Neural cell (in vitro differentiated cells): Measurements from ENCODE around the gene UBAP1L. TPM values are rescaled to one million over a fixed set of nuclear protein-coding genes. Genes with fewer than 3 reads are reported as not detected.

Experiments used
- H2AFZ ChIP-seq: fragments of 200-600, 300-800 bp; sonication (generic), shearing (Covaris generic); 2 replicates; pipeline ENCODE4 v1.6.0; 2014; ENCODE audit warnings: low read depth, mild to moderate bottlenecking, antibody characterized with exemption, low read length, moderate library complexity
- H3F3A ChIP-seq: fragments of 200-600 bp; shearing (Covaris generic); 2 replicates; pipeline ENCODE4 v1.6.1; 2016; ENCODE audit warnings: mild to moderate bottlenecking, moderate library complexity, mixed read lengths, antibody characterized with exemption, low read length; ENCODE audit not compliant: insufficient read depth, poor library complexity, severe bottlenecking
- H3K27ac ChIP-seq: fragments of 200-600, 300-800 bp; sonication (generic), shearing (Covaris generic); 2 replicates; pipeline ENCODE4 v1.5.1; 2014; ENCODE audit warnings: mild to moderate bottlenecking, low read length, moderate library complexity
- H3K27me3 ChIP-seq: fragments of 300-800, 200-600 bp; sonication (generic), shearing (Covaris generic); 2 replicates; pipeline ENCODE4 v1.6.0; 2014; ENCODE audit warnings: mild to moderate bottlenecking, low read depth, low read length, moderate library complexity; ENCODE audit not compliant: insufficient read depth
- H3K36me3 ChIP-seq: fragments of 300-800, 200-600 bp; sonication (generic), shearing (Covaris generic); 2 replicates; pipeline ENCODE4 v1.5.1; 2014; ENCODE audit warnings: mild to moderate bottlenecking, antibody characterized with exemption, low read length, moderate library complexity; ENCODE audit not compliant: insufficient read depth
- H3K4me2 ChIP-seq: fragments of 300-800, 200-600 bp; sonication (generic), shearing (Covaris generic); 2 replicates; pipeline ENCODE4 v1.6.0; 2014; ENCODE audit warnings: mild to moderate bottlenecking, low read length
- H3K4me3 ChIP-seq: fragments of 300-800, 200-600 bp; sonication (generic), shearing (Covaris generic); 2 replicates; pipeline ENCODE4 v1.5.1; 2014; ENCODE audit warnings: mild to moderate bottlenecking, low read length, moderate library complexity
- H3K79me2 ChIP-seq: fragments of 200-600 bp; shearing (Covaris generic); replicated peaks from 2 replicates; pipeline ENCODE4 v1.6.0; 2014; ENCODE audit warnings: mild to moderate bottlenecking, low read length, moderate library complexity; ENCODE audit not compliant: insufficient read depth
- H3K9ac ChIP-seq: fragments of 300-800, 200-600 bp; sonication (generic), shearing (Covaris generic); 2 replicates; pipeline ENCODE4 v1.6.1; 2016; ENCODE audit warnings: mild to moderate bottlenecking, low read length, mixed read lengths
- H3K9me2 ChIP-seq: fragments of 200-600 bp; shearing (Covaris generic); 2 replicates; pipeline ENCODE4 v1.6.1; 2016; ENCODE audit warnings: mild to moderate bottlenecking, low read length, mixed read lengths; ENCODE audit not compliant: insufficient read depth
- H3K9me3 ChIP-seq: fragments of 200-600, 300-800 bp; sonication (generic), shearing (Covaris generic); 2 replicates; pipeline ENCODE4 v1.6.1; 2016; ENCODE audit warnings: mild to moderate bottlenecking, mixed run types, low read length, moderate library complexity, mixed read lengths
- H4K20me1 ChIP-seq: fragments of 200-600 bp; shearing (Covaris generic); 2 replicates; pipeline ENCODE4 v1.6.1; 2016; ENCODE audit warnings: mild to moderate bottlenecking, mixed run types; ENCODE audit not compliant: insufficient read depth
- CTCF ChIP-seq: fragments of 450-650 bp; IDR thresholded peaks from 2 replicates; pipeline ENCODE4 v1.5.1; 2014; ENCODE audit warnings: antibody characterized with exemption, mild to moderate bottlenecking, moderate library complexity; ENCODE audit not compliant: poor library complexity, severe bottlenecking
- EP300 ChIP-seq: fragments of 450-650 bp; conservative IDR thresholded peaks from 2 replicates; pipeline ENCODE4 v1.6.1; 2014; ENCODE audit warnings: antibody characterized with exemption, mild to moderate bottlenecking, moderate library complexity; ENCODE audit not compliant: poor library complexity, severe bottlenecking
- EZH2 ChIP-seq: fragments of 200-600, 300-800 bp; shearing (Covaris generic), sonication (generic); IDR thresholded peaks from 2 replicates; pipeline ENCODE4 v1.6.1; 2014; ENCODE audit warnings: antibody characterized with exemption, low read length, borderline replicate concordance, mild to moderate bottlenecking; ENCODE audit not compliant: insufficient read depth, poor library complexity, severe bottlenecking
- MXI1 ChIP-seq: fragments of 450-650 bp; conservative IDR thresholded peaks from 2 replicates; pipeline ENCODE4 v1.6.1; 2014; ENCODE audit warnings: antibody characterized with exemption, mild to moderate bottlenecking; ENCODE audit not compliant: poor library complexity, severe bottlenecking
- POLR2AphosphoS5 ChIP-seq: IDR thresholded peaks from 2 replicates; pipeline ENCODE4 v1.6.1; 2012
- RAD21 ChIP-seq: fragments of 450-650 bp; conservative IDR thresholded peaks from 2 replicates; pipeline ENCODE4 v1.6.1; 2014; ENCODE audit warnings: antibody characterized with exemption, mild to moderate bottlenecking, moderate library complexity
- SMC3 ChIP-seq: fragments of 450-650 bp; conservative IDR thresholded peaks from 2 replicates; pipeline ENCODE4 v1.6.1; 2014; ENCODE audit warnings: antibody characterized with exemption, mild to moderate bottlenecking, moderate library complexity; ENCODE audit not compliant: poor library complexity
- TAF1 ChIP-seq: IDR thresholded peaks from 2 replicates; pipeline ENCODE4 v1.6.1; 2012; ENCODE audit warnings: low read depth
- polyA plus RNA-seq: library from polyadenylated mRNA; depleted of rRNA; stranded (reverse); fragments of >200 nt; gene quantifications from 2 replicates; pipeline ENCODE4 v1.2.3, GENCODE V29; 2014
- TF ChIP-seq, protein P1 (sequence below): IDR thresholded peaks from 2 replicates; pipeline ENCODE4 v1.6.1; 2012; ENCODE audit warnings: borderline replicate concordance

UBAP1L gene
- polyA plus RNA-seq, 1 donor from 2014 or later = 10.3 TPM

GRCh38 chr15:65110676-65111292 is 4.2 kb downstream of the UBAP1L start:
- Histone ChIP-seq H4K20me1 (no peaks in the 10 kb centered on the region), H3K4me2 (no peak overlapping the region), H3K9me3 (no peaks in the 10 kb centered on the region), H3K27me3 (no peaks in the 10 kb centered on the region), H2AFZ (no peak overlapping the region), H3K36me3 (no peaks in the 10 kb centered on the region), H3K79me2 (no peaks in the 10 kb centered on the region), H3F3A (no peaks in the 10 kb centered on the region), H3K9me2 (no peaks in the 10 kb centered on the region), H3K27ac (no peak overlapping the region), H3K9ac (no peak overlapping the region), H3K4me3 (no peak overlapping the region)
- no peak for TF ChIP-seq SMC3

DNA sequence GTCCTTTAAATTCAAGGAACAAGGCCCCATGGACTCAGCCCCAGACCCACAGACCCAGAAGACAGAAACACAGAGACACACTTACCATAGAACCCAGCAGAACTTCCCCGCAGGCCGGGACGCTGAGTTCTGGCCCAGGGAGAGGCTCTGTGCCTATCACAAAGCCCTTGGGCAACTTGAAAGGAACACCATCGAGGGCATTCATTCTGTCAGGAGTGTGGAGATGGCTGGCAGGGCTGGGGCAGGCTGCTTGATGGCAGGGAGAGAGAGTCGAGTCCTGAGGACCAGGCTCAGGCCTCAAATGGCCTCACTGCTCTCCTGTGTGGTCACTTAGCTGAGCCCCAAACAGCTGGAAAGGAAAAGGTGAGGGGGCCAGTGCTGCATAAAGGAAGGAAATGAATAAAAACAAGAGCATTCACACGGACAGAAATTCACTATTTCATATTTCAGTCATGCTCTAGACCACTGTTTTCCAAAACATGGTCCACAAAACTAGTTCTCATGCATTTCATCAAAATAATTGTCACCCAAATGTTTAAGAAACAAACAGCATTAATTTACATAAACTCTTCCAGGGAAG is 8.9 kb downstream of the UBAP1L start:
- no peaks in the 10 kb centered on the region for H3K36me3 ChIP-seq
- TF ChIP-seq SMC3 (no peak), MXI1 (no peak), CTCF (no peak), EZH2 (no peak), EP300 (no peak), RAD21 (no peak), TAF1 (no peak), POLR2AphosphoS5 (no peak)
- TF ChIP-seq, protein P1, sequence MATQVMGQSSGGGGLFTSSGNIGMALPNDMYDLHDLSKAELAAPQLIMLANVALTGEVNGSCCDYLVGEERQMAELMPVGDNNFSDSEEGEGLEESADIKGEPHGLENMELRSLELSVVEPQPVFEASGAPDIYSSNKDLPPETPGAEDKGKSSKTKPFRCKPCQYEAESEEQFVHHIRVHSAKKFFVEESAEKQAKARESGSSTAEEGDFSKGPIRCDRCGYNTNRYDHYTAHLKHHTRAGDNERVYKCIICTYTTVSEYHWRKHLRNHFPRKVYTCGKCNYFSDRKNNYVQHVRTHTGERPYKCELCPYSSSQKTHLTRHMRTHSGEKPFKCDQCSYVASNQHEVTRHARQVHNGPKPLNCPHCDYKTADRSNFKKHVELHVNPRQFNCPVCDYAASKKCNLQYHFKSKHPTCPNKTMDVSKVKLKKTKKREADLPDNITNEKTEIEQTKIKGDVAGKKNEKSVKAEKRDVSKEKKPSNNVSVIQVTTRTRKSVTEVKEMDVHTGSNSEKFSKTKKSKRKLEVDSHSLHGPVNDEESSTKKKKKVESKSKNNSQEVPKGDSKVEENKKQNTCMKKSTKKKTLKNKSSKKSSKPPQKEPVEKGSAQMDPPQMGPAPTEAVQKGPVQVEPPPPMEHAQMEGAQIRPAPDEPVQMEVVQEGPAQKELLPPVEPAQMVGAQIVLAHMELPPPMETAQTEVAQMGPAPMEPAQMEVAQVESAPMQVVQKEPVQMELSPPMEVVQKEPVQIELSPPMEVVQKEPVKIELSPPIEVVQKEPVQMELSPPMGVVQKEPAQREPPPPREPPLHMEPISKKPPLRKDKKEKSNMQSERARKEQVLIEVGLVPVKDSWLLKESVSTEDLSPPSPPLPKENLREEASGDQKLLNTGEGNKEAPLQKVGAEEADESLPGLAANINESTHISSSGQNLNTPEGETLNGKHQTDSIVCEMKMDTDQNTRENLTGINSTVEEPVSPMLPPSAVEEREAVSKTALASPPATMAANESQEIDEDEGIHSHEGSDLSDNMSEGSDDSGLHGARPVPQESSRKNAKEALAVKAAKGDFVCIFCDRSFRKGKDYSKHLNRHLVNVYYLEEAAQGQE = no peak
- no peak overlapping the region for H3K4me2 ChIP-seq
- no peak overlapping the region for H3K9ac ChIP-seq
- no peaks in the 10 kb centered on the region for H3K9me2 ChIP-seq
- no peak overlapping the region for H3K4me3 ChIP-seq
- H3K27ac ChIP-seq = no peak overlapping the region
- H3F3A ChIP-seq = no peaks in the 10 kb centered on the region
- H4K20me1 ChIP-seq = no peaks in the 10 kb centered on the region
- no peak overlapping the region for H2AFZ ChIP-seq
- peaks cover 14% of the 10 kb centered on the region for H3K27me3 ChIP-seq
- no peaks in the 10 kb centered on the region for H3K9me3 ChIP-seq
- H3K79me2 ChIP-seq = no peaks in the 10 kb centered on the region
